ENCODE results near the gene IQUB. TPM values are rescaled to one million over a fixed set of nuclear protein-coding genes. Genes with fewer than 3 reads are reported as not detected.

The IQUB gene
- total RNA-seq, result 9.8 TPM

DNA sequence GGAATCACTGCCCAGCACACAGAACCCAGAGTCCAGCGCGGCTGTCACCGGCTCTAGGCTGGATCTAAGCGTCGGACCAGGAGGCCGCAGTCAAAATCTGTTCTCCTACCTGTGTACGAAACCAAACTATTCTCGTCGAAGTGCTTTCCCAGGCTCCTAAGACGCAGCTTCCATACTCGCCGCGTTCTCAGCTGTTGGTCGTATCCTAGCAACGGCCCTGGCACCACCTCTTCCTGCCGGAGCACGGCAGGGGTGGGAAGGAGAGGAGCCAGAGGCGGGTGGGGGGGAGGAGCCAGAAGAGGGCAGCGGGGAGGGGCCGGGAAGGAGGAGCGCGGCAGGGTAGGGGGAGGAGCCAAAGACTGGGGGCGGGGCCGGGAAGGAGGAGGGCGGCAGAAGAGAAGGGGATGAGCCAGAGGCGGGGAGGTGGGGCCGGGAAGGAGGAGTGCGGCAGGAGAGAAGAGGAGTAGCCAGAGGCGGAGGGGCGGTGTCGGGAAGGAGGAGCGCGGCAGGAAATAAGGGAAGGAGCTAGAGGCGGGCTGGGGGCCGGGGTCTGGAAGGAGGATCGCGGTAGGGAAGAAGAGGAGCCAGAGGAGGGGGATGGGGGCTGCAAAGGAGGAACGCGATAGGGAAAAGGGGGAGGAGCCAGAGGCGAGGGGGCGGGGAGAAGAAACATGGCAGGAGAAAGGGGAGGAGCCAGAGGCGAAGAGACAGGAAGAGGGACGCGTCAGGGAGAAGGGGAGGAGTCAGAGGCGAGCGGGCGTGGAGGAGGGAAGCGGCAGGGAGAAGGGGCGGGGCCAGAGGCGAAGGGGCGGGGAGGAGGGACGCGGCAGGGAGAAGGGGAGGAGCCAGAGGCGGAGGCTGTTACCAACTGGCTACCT is at the start of gene IQUB:
IQUB (minus strand) TSS at position 213 of the 878 bp plus-strand sequence. CDS start 22,255 bp downstream, outside the sequence.

DNA sequence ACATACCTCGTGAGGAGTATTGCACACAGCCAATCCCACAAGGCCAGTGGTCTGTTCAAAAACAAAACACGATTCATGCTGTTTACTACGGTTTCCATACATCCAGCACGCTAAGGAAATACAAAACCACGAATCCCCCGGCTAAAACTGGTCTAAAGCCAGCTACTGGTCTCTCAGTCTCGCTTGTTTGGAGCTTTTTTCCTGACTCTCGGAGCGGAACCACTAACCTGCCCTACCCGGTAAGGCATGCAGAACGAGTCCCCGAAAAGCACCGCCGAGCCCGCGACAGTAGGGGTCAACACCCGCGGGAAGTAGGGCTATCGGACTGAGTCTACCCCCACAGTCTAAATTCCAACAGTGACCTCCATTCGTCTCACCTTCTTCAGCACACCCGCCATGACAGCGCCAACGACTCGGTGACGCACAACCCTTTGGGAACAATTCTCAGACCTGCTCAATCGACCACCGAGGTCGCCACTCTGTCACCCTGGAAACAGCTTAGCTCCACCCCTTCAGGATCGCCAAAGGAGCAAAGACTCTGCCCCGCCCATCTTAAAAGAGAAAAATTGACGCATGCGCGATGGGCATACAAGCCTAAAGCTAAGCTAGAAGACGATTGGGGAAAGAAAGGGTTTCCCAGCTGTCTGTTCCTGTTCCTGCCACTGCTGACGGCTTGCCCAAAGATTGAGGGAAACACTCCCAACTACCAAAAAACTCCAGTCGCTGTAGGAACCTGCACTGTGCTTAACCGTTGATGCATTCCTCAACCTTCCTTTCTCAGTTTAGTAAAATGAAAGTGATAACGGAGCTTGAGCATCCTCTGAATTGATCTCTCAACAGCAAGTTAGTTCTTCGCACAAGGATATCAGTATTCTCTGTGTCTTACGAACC is 23.2 kb upstream of the IQUB start, which contains the start of gene NDUFA5:
NDUFA5 (minus strand) TSS at position 421 of the 891 bp plus-strand sequence; CDS start at position 398, 23 bp downstream.

Small RNAs within 50 kb of the gene (small RNA-seq; reads per million reads assigned to genes)
- gene RNU6-296P (ENCODE audit: low replicate concordance), result not detected

Other genes with a start within 250 kb of the IQUB start
- 89.6 TPM for gene NDUFA5, start 23.2 kb upstream of the IQUB start, total RNA-seq
- 4.4 TPM for gene ASB15, start 67.2 kb upstream of the IQUB start, total RNA-seq
- 5.0 TPM for gene LMOD2, start 121.3 kb upstream of the IQUB start, total RNA-seq
- 50.6 TPM for gene WASL, start 214.4 kb upstream of the IQUB start, total RNA-seq

Data from metanephros (tissue), 2 donors.